ENCODE data around the gene ELOVL5. TPM values are rescaled to one million over a fixed set of nuclear protein-coding genes. Genes with fewer than 3 reads are reported as not detected.

The ELOVL5 gene
- total RNA-seq, 3 donors from 2014 or later (not counting 1 experiment from before 2014, with no cell fraction given) = 72.1 to 99.5 (median 73.7) TPM

GRCh38 chr6:53258076-53258773, 90.5 kb downstream of the ELOVL5 start:
- Histone ChIP-seq H3K36me3 (ENCODE audit: control insufficient read depth, insufficient read depth, low read length) (peaks cover 30% of the 10 kb centered on the region), H3K9me3 (ENCODE audit: control insufficient read depth, insufficient read depth, low read length) (no peaks in the 10 kb centered on the region), H3K4me1 (ENCODE audit: control insufficient read depth, insufficient read depth, low read length) (no peaks in the 10 kb centered on the region), H3K27ac (ENCODE audit: low read length) (no peak overlapping the region), H3K27me3 (ENCODE audit: control insufficient read depth, insufficient read depth, low read length) (no peaks in the 10 kb centered on the region), H3K4me3 (ENCODE audit: low read length) (no peak overlapping the region)
- 100% methylated on average over 2 of the region's 2 CpGs for WGBS (ENCODE audit: insufficient coverage)
- Mint-ChIP-seq H3K27me3 (ENCODE audit: low read depth in 2 of 2) (no peaks in the 10 kb centered on the region), H3K36me3 (peaks cover 16% of the 10 kb centered on the region), H3K27ac (peak overlapping the region in 1 of 2 donors; percentile 8), H3K9me3 (no peaks in the 10 kb centered on the region), H3K4me3 (no peak overlapping the region), H3K4me1 (peaks cover 0 to 5% of the 10 kb centered on the region in 2 donors)
- TF ChIP-seq CTCF (IDR thresholded peaks at IDR 0.05) = no peak
- ATAC-seq (no peak), DNase-seq (no peak)
- intact Hi-C loops (cut with micrococcal nuclease) = no loop called here

- Histone ChIP-seq H3K9me3 (ENCODE audit: control insufficient read depth, insufficient read depth, low read length) (no peaks in the 10 kb centered on the region), H3K4me3 (ENCODE audit: low read length) (no peak overlapping the region), H3K27me3 (ENCODE audit: control insufficient read depth, insufficient read depth, low read length) (no peaks in the 10 kb centered on the region), H3K36me3 (ENCODE audit: control insufficient read depth, insufficient read depth, low read length) (peaks cover 30% of the 10 kb centered on the region), H3K27ac (ENCODE audit: low read length) (no peak overlapping the region), H3K4me1 (ENCODE audit: control insufficient read depth, insufficient read depth, low read length) (no peaks in the 10 kb centered on the region)
- DNase-seq = no peak
- Mint-ChIP-seq H3K9me3 (no peaks in the 10 kb centered on the region), H3K4me1 (peaks cover 0 to 5% of the 10 kb centered on the region in 2 donors), H3K27ac (peak overlapping the region in 1 of 2 donors; percentile 8), H3K4me3 (no peak overlapping the region), H3K27me3 (ENCODE audit: low read depth in 2 of 2) (no peaks in the 10 kb centered on the region), H3K36me3 (peaks cover 16% of the 10 kb centered on the region)
- ATAC-seq = no peak
- no peak for TF ChIP-seq CTCF (IDR thresholded peaks at IDR 0.05)
- intact Hi-C loops (cut with micrococcal nuclease) = no loop called here
- 93% methylated on average over 2 of the region's 2 CpGs for WGBS (ENCODE audit: insufficient coverage)
Observed at GRCh38 chr6:53257533-53257932, 91.2 kb downstream of the ELOVL5 start.

GRCh38 chr6:53257001-53257400, 91.7 kb downstream of the ELOVL5 start:
- Mint-ChIP-seq H3K36me3 (peaks cover 11% of the 10 kb centered on the region), H3K4me3 (no peak overlapping the region), H3K9me3 (no peaks in the 10 kb centered on the region), H3K27ac (peak overlapping the region in 1 of 2 donors; percentile 8), H3K27me3 (ENCODE audit: low read depth in 2 of 2) (no peaks in the 10 kb centered on the region), H3K4me1 (peaks cover 0 to 5% of the 10 kb centered on the region in 2 donors)
- H3K4me1 ChIP-seq (ENCODE audit: control insufficient read depth, insufficient read depth, low read length) = no peaks in the 10 kb centered on the region
- intact Hi-C loops (cut with micrococcal nuclease) = no loop called here
- DNase-seq = no peak
- H3K27ac ChIP-seq (ENCODE audit: low read length) = no peak overlapping the region
- no peaks in the 10 kb centered on the region for H3K9me3 ChIP-seq (ENCODE audit: control insufficient read depth, insufficient read depth, low read length)
- H3K27me3 ChIP-seq (ENCODE audit: control insufficient read depth, insufficient read depth, low read length) = no peaks in the 10 kb centered on the region
- H3K36me3 ChIP-seq (ENCODE audit: control insufficient read depth, insufficient read depth, low read length) = peaks cover 24% of the 10 kb centered on the region
- 98% methylated on average over 3 of the region's 3 CpGs for WGBS (ENCODE audit: insufficient coverage)
- H3K4me3 ChIP-seq (ENCODE audit: low read length) = no peak overlapping the region
- no peak for TF ChIP-seq CTCF (IDR thresholded peaks at IDR 0.05)
- ATAC-seq = no peak
